Activated T-cell treated with anti-CD3 and anti-CD28 coated beads, Interleukin-2, amount 50 U/mL, for 4 hours (primary cell): ENCODE results near the gene B3GALT5. TPM values are rescaled to one million over a fixed set of nuclear protein-coding genes. Genes with fewer than 3 reads are reported as not detected.

Experiments used
- total RNA-seq, 3 donors: library from RNA; stranded (reverse); gene quantifications; one replicate each; pipeline ENCODE4 v1.2.1, GENCODE V29; 2021

B3GALT5 gene
- total RNA-seq, 3 donors from 2014 or later: 0.03 to 0.05 (median 0.05) TPM

Other genes with a start within 250 kb of the B3GALT5 start
- gene LCA5L, start 167.2 kb upstream of the B3GALT5 start, total RNA-seq: under 1 TPM; 0.16 to 0.46 (median 0.40) TPM
- 1 to 10 TPM; 2.0 to 2.5 (median 2.1) TPM for gene SH3BGR, start 161.0 kb upstream of the B3GALT5 start, total RNA-seq
- gene IGSF5, start 132.2 kb downstream of the B3GALT5 start, total RNA-seq: not detected